Stimulated activated CD8-positive, alpha-beta memory T cell treated with anti-CD3 and anti-CD28 coated beads, Interleukin-7, amount 100 ng/mL, for 4 hours (primary cell): ENCODE measurements around the gene SLC9A2.

Source experiments
- DNase-seq, 2 donors: peaks; one replicate each; pipeline ENCODE4 v3.0.0-alpha.2; 2020; ENCODE audit warnings: low read depth in 2 of 2

The SLC9A2 gene

DNA sequence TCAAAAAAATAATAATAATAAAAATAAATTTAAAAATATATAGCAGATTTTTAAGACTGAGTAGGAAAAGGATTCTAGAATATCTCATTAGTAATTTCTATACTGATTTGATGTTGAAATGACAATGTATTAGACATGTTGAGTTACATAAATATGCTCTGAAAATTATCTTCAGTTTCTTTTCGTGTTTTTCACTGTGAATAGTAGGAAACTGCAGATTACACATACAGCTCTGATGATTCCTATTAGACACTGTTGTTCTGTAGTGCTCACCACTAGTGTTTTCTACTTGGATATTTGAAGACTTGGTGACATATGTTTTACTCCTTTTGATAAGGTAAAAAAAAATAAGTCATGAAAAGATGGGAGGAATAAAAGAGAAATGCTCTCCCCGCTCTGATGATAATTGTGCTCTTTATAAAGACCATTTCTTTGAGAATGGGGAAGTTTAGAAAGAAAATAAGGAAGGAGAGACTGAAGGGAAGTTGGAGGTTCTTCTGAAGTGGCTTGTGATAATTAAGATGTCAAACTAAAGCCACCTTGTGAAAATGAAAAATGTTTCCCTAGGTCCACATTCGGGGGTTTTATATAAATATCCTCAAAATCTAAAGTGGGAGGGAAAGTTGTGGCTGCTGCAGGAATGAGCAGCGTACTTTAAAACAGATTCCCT is 52.9 kb downstream of the SLC9A2 start:
- DNase-seq, result no peak

- DNase-seq, result no peak
These were observed 55.0 kb downstream of the SLC9A2 start for GRCh38 chr2:102674370-102674769.

DNA sequence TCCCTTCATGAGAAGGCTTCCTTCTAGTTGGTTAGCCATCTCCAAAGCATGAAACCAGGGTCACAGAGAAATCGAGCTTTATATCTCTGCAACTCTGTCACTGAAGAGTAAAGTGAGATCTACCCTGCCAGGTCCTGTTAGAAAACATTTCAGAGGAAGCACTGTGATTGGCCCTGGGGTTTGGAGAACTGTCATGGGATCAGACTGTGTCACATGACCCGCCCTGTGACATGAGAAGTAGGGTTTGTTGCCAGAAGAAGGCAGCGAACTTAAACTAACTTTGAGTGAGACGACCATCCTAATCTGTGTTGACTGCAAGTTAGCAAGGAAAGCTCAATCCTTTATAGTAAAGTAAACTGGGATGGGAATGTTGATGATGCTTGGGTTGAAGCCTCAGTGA is 55.5 kb downstream of the SLC9A2 start:
- no peak for DNase-seq

- no peak for DNase-seq
These were observed 58.2 kb downstream of the SLC9A2 start for GRCh38 chr2:102677244-102678215.

DNA sequence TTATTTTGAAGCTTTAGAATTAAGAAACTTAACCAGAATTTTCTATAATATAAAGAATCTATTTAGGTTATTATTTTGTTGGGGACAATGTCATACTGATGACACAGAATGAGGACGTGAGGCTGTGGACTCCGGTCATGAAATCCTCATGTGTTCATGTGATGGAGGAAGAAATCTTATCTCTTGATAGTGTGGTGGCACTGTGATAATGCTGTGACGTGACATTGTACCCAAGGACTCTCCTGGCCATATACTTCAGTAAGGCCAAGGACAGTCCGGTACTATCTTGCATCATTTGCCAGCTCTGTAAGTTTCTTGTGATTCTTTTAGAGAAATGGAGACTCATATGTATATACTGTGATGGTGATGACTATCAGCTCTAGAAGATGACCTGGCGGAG is 59.1 kb downstream of the SLC9A2 start:
- DNase-seq, result no peak

- DNase-seq, result no peak
These were observed 67.4 kb downstream of the SLC9A2 start for GRCh38 chr2:102686479-102687439.

- DNase-seq, result no peak
These were observed 70.7 kb downstream of the SLC9A2 start for GRCh38 chr2:102690012-102690411.

- no peak for DNase-seq
These were observed 77.1 kb downstream of the SLC9A2 start for GRCh38 chr2:102696463-102696862.

DNA sequence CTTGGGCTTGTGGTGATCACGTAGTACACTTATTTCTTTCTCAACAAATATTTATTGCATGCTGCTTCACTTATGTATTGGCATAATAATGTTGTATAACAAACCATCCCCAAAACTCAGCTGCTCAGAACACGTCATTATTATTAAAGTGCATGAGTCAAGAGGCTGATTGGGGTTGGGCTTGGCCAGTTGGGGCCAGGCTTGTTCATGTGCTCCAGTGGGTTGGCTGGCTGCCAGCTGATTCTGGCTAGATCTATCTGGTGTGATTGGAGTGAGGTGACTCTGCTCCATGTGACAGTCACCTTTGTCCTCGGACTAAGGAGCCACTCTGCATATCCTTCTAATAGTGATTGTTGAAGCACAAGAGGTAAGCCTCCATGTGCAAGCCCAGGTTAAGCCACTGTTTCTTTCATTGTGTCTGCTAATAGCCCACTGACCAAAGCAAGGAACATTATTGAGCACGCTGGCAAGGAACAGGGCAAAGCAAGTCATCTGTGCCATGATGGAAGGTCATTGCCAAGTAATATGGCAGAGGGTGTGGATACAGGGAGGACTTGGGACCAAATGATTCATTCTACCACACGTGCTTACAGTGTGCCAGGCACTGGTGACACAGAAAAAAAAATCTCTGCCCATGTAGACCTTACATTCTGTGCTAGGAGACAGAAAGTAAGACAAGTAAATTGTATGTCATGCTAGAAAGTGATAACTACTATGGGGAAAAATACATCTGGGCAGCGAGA is 79.2 kb downstream of the SLC9A2 start:
- DNase-seq, result no peak

DNA sequence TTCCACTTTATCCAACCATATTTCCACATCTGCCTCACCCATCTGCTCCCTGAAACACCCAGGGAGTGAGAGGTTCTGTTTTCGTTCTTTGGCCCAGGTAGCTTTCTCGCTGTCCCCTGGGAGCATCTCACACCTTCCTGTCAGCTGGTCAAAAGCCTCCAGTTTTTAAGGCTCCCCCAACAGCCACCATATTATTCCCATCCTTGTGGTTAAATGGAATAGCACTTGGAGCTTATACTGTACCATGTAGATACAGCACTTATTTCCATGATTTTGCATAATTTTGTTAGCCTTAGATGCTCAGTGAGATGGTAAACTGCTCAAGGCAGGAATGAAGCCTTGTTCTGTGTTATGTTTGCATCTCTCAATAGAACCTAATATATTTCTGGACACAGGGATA is 84.0 kb downstream of the SLC9A2 start:
- DNase-seq, result no peak

DNA sequence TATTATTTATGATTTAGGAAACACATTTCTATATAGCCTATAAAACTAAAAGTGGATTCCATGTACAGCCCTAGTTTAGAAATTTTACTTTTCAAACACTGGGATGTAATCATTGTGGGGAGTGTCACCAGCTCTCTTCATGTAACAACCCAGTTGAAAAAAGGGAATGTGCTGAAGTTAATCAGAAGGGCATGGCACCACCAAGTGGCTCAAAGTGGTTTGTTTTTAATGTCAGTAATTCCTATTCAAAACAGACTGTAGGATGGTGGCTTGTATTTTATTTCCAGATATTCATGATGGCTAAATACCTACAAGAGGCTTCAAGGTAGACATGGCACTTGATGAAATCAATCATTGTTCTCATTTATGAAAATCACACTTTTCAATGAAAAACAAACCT is 84.4 kb downstream of the SLC9A2 start:
- DNase-seq, result no peak

GRCh38 chr2:102704531-102704930 is 85.2 kb downstream of the SLC9A2 start:
- DNase-seq, result no peak

GRCh38 chr2:102707796-102708695 is 88.7 kb downstream of the SLC9A2 start:
- DNase-seq, result no peak

DNA sequence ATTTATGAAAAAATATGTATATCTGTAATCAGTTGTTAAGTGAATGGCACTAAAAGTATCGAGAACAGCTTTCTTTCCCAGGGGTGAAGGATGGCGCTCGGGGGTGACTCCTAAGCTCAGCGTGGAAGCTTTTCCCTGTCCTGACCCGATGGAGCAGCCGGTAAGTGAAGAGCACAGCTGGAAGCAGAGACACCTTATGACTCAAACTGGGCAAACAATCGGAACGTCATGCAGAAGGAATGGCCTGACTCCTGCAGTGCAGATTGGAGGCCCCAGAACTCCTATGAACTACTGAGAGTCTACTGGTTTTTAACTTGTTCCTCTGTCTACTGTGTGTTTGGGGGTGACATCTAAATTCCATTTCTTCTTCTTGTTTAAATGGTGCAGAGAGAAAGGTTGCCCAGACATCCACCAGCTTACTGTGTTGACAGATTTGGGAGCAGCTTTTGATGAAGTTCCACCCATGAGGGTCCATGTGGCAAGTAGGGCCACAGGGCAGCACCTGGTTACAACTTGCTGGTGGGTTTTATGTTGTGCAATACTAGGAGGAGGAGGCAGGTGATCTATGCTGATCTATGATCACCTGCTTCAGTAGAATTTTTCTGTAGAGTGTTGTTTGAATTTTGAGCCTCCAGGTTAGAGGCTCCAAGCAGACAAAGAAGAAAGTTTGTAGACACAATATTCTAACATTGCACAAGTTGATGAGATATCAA is 89.7 kb downstream of the SLC9A2 start:
- no peak for DNase-seq

- DNase-seq, result no peak
These were observed 98.1 kb downstream of the SLC9A2 start for GRCh38 chr2:102717308-102718018.

- no peak for DNase-seq
These were observed 99.3 kb downstream of the SLC9A2 start for GRCh38 chr2:102718387-102719316.

DNA sequence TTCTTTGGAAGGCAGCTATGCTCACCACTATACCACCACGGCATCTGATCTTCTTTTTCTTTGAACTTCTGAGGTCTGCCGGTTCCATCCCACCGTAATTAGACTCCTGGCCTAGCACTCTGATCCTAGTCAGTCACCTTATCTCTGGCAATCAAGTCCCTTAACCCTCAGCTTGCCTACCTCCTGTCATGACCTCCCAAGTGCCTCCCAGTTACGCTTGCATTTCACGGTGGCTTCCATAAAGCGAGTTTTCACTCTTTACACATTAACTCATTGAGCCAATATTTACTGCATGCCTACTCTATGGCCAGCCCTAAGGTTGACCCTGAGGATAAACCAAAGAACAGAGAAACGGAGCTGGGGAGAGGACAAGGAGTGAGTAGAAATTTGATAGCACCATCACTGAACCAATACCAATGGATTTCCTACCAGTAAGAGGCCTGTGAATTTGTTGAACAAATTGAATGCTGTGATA is 104.7 kb downstream of the SLC9A2 start:
- no peak for DNase-seq

- DNase-seq, result no peak
These were observed 105.2 kb downstream of the SLC9A2 start for GRCh38 chr2:102724553-102724952.
